B cell (primary cell): ENCODE results near the gene IL34. TPM values are rescaled to one million over a fixed set of nuclear protein-coding genes. Genes with fewer than 3 reads are reported as not detected.

Experiments used
- ATAC-seq: fragments of 200-7000 bp; cut with Tn5 transposase; one replicate; pipeline ENCODE4 v1.10.0; 2021; ENCODE audit warnings: low read depth, mild to moderate bottlenecking, moderate number of reproducible peaks, moderate library complexity
- CTCF ChIA-PET: fragments of 350-600 bp; sonication (Branson Sonifier 250); formaldehyde crosslinking; loops from one replicate; lab custom pipeline; 2021; ENCODE audit warnings: antibody characterized with exemption, inconsistent platforms; lab: Charles Lee
- POLR2A ChIA-PET: fragments of 350-600 bp; sonication (Branson Sonifier 250); formaldehyde crosslinking; loops from one replicate; lab custom pipeline; 2021; ENCODE audit warnings: antibody characterized with exemption; lab: Charles Lee
- DNase-seq: peaks from one replicate; pipeline ENCODE4 v3.0.0; 2013
- H2AFZ ChIP-seq: 2 replicates; pipeline ENCODE4 v1.6.1; 2012; ENCODE audit warnings: mild to moderate bottlenecking, low read depth, low read length; ENCODE audit not compliant: insufficient read depth, poor library complexity, severe bottlenecking
- H3K27ac ChIP-seq, 2 donors: 1 replicate in 1 of 2; 2 replicates in 1 of 2; pipeline ENCODE4 v1.5.1; 2012 to 2013; ENCODE audit warnings: low read length in 2 of 2, mild to moderate bottlenecking in 2 of 2, moderate library complexity in 1 of 2
- H3K27me3 ChIP-seq, 4 experiments: fragments of 200-600 bp in 1 of 4; sonication (generic) in 1 of 4; replicated peaks in 1 of 4; 1 replicate in 2 of 4; 2 replicates in 2 of 4; pipeline versions ENCODE4 v1.6.1 to v1.7.0; 2013 to 2016; ENCODE audit warnings: low read length in 3 of 4, mild to moderate bottlenecking in 2 of 4, mixed read lengths in 1 of 4, moderate library complexity in 1 of 4; ENCODE audit not compliant: insufficient read depth in 4 of 4, control insufficient read depth in 3 of 4; ENCODE audit errors: control extremely low read depth in 1 of 4
- H3K36me3 ChIP-seq, 2 experiments: replicated peaks in 1 of 2; 1 replicate in 1 of 2; 2 replicates in 1 of 2; pipeline versions ENCODE4 v1.6.1 to v1.7.1; 2013; ENCODE audit warnings: low read length in 1 of 2; ENCODE audit not compliant: insufficient read depth in 2 of 2, control insufficient read depth in 1 of 2; ENCODE audit errors: control extremely low read depth in 1 of 2, extremely low read depth in 1 of 2
- H3K4me1 ChIP-seq, 2 donors: fragments of 200-600 bp in 1 of 2; sonication (generic) in 1 of 2; 1 replicate in 1 of 2; 2 replicates in 1 of 2; pipeline versions ENCODE4 v1.5.1 to v1.6.1; 2013 to 2017; ENCODE audit warnings: low read length in 2 of 2; ENCODE audit not compliant: control insufficient read depth in 2 of 2, insufficient read depth in 2 of 2
- H3K4me2 ChIP-seq: replicated peaks from 2 replicates; pipeline ENCODE3; 2012; ENCODE audit warnings: mild to moderate bottlenecking, low read depth, low read length; ENCODE audit not compliant: poor library complexity, severe bottlenecking
- H3K4me3 ChIP-seq, 5 experiments: fragments of 200-600 bp in 1 of 5; sonication (generic) in 1 of 5; 1 replicate in 3 of 5; 2 replicates in 2 of 5; pipeline versions ENCODE4 v1.5.1 to v1.7.0; 2011 to 2016; ENCODE audit warnings: low read length in 4 of 5, mild to moderate bottlenecking in 4 of 5, low read depth in 2 of 5, control low read depth in 1 of 5, moderate library complexity in 1 of 5; ENCODE audit not compliant: insufficient read depth in 1 of 5; ENCODE audit errors: control extremely low read depth in 1 of 5, extremely low read depth in 1 of 5
- H3K79me2 ChIP-seq: fragments of 200-600 bp; sonication (generic); one replicate; pipeline ENCODE4 v1.6.0; 2016; ENCODE audit warnings: low read length; ENCODE audit not compliant: control insufficient read depth, insufficient read depth
- H3K9ac ChIP-seq: fragments of 200-600 bp; sonication (generic); 2 replicates; pipeline ENCODE4 v1.6.1; 2017; ENCODE audit warnings: mild to moderate bottlenecking, low read length, moderate library complexity
- H3K9me3 ChIP-seq, 3 donors: one replicate each; pipeline versions ENCODE4 v1.6.1 to v1.7.1; 2013; ENCODE audit warnings: low read length in 2 of 3; ENCODE audit not compliant: control insufficient read depth in 2 of 3, insufficient read depth in 1 of 3; ENCODE audit errors: control extremely low read depth in 1 of 3
- H4K20me1 ChIP-seq: 2 replicates; pipeline ENCODE4 v1.6.0; 2012; ENCODE audit warnings: mild to moderate bottlenecking, low read length; ENCODE audit not compliant: insufficient read depth, control insufficient read depth, poor library complexity, severe bottlenecking
- H3K27ac Mint-ChIP-seq: one replicate; pipeline ENCODE4 v1.8.0; 2021; ENCODE audit warnings: mixed read lengths
- H3K27me3 Mint-ChIP-seq: one replicate; pipeline ENCODE4 v1.8.0; 2021; ENCODE audit warnings: mixed read lengths
- H3K4me1 Mint-ChIP-seq: one replicate; pipeline ENCODE4 v1.8.0; 2021; ENCODE audit warnings: mixed read lengths
- H3K4me3 Mint-ChIP-seq: one replicate; pipeline ENCODE4 v1.8.0; 2021; ENCODE audit warnings: mixed read lengths
- H3K9me3 Mint-ChIP-seq: one replicate; pipeline ENCODE4 v1.8.0; 2022; ENCODE audit warnings: mixed read lengths; ENCODE audit not compliant: insufficient read depth
- EZH2 ChIP-seq: IDR thresholded peaks from 2 replicates; pipeline ENCODE4 v1.6.1; 2012; ENCODE audit warnings: borderline replicate concordance, low read depth, mild to moderate bottlenecking, moderate library complexity, low read length; ENCODE audit not compliant: insufficient read depth, poor library complexity, severe bottlenecking
- WGBS: methylation state at CpG from one replicate; pipeline ENCODE4 v1.1.5; 2013; ENCODE audit warnings: missing lambda C conversion rate; ENCODE audit not compliant: insufficient coverage; 5-methylcytosine and 5-hydroxymethylcytosine counted together
- intact Hi-C: fragments of 100-400 bp; cut with micrococcal nuclease; formaldehyde crosslinking; loops from one replicate; pipeline ENCODE4 v1.10.0; 2022
- polyA plus RNA-seq: library from polyadenylated mRNA; depleted of rRNA; stranded (reverse); fragments of >200 nt; gene quantifications from 2 replicates; pipeline ENCODE4 v1.2.3, GENCODE V29; 2012
- total RNA-seq, 2 donors: library from RNA; stranded (reverse); fragments of 120-200 nt in 1 of 2; gene quantifications; 1 replicate in 1 of 2; 2 replicates in 1 of 2; pipeline versions ENCODE4 v1.2.3 to v1.2.4, GENCODE V29; 2013 to 2022
- TF ChIP-seq, protein P1 (sequence below): fragments of 200-600 bp; IDR thresholded peaks from one replicate; pipeline ENCODE4 v1.8.0; 2022; ENCODE audit warnings: antibody characterized with exemption, mild to moderate bottlenecking

The IL34 gene
- total and polyA plus RNA-seq, 2 donors (not counting 1 experiment from before 2014, with no cell fraction given) = 0.09 TPM; not detected in 1

DNA sequence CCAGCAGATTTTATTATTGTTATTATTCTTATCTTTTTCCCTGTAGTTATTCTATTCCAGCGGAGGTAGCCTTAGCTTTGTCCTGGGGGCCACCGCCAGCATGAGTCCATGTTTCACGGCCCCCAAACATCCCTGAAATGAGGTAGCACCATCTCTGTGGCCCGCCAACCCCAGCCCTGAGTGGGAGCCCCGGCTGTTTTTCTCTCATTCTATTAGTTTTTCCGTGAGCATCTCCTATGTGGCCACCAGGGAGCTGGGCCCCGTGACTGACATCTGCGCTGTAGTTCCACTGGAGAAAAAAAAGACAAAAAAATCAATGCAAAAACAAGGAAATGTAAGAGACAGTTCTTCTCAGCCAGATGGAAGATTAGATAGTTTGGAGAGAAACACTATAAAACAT, 43.5 kb upstream of the IL34 start:
- no peak for TF ChIP-seq EZH2
- TF ChIP-seq, protein P1, sequence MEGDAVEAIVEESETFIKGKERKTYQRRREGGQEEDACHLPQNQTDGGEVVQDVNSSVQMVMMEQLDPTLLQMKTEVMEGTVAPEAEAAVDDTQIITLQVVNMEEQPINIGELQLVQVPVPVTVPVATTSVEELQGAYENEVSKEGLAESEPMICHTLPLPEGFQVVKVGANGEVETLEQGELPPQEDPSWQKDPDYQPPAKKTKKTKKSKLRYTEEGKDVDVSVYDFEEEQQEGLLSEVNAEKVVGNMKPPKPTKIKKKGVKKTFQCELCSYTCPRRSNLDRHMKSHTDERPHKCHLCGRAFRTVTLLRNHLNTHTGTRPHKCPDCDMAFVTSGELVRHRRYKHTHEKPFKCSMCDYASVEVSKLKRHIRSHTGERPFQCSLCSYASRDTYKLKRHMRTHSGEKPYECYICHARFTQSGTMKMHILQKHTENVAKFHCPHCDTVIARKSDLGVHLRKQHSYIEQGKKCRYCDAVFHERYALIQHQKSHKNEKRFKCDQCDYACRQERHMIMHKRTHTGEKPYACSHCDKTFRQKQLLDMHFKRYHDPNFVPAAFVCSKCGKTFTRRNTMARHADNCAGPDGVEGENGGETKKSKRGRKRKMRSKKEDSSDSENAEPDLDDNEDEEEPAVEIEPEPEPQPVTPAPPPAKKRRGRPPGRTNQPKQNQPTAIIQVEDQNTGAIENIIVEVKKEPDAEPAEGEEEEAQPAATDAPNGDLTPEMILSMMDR = no peak
- POLR2A ChIA-PET = no interaction called here
- H3K27me3 ChIP-seq = peaks cover 0 to 3% (median 0%) of the 10 kb centered on the region in 4 experiments
- H3K27ac ChIP-seq = no peak overlapping the region
- no peak overlapping the region for H3K4me3 ChIP-seq
- ATAC-seq (no peak), DNase-seq (no peak)
- no peaks in the 10 kb centered on the region for H3K9me3 ChIP-seq
- Mint-ChIP-seq H3K27ac (no peak overlapping the region), H3K27me3 (peaks cover 13% of the 10 kb centered on the region), H3K4me3 (no peak overlapping the region), H3K4me1 (no peaks in the 10 kb centered on the region), H3K9me3 (no peaks in the 10 kb centered on the region)
- no peaks in the 10 kb centered on the region for H4K20me1 ChIP-seq
- no peak overlapping the region for H3K9ac ChIP-seq
- no peak overlapping the region for H3K4me2 ChIP-seq
- intact Hi-C loops = no loop called here
- H2AFZ ChIP-seq = no peak overlapping the region
- H3K4me1 ChIP-seq = no peaks in the 10 kb centered on the region
- H3K79me2 ChIP-seq = no peaks in the 10 kb centered on the region
- CTCF ChIA-PET = interaction anchor here (0.9 kb wide), 1 partner anchor 168 kb away, joined by 3 read pairs; no protein-coding TSS in a partner anchor
- 92% methylated on average over 5 of the region's 8 CpGs for WGBS
- H3K36me3 ChIP-seq = no peaks in the 10 kb centered on the region

DNA sequence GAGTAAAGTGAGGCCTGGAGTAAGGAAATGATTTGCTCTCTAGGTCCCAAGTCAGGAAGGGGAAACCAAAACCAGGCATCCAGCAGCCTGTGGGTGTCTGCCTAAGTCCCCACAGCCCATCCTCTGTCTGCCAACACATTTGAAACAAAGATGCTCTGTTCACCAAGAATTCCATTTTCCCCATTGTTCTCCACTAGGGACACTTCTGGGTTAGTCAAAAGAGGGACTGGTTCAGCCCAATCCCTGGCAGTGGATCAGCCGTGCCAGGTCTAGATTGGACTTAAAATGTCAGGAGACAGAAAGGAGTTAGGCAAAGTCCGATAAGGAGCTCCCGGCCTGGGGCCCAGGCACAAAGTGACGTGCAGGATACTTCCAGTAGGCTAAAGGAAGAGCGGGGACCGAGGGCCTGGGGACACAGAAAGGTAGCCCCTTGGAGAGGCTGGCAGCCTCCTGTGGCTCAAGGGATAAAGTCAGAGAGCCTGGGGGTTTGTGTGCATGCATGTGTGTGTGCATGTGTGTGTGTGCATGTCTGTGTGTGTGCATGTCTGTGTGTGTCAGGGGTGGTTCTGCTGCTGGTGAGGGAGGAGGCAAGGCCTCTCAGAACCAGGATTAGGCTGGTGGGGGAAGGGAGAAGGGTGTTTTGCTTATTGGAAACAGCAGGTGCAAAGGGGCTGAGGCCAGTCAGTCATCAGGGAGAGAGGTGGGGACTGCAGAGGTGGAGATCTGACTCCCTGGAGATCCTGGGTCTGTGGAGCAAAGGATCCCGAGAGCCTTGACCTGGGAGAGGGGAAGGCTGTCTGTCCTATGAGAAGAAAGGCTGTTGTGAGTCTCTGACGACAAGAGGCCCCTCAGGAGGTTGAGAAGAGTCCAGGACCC, 41.7 kb upstream of the IL34 start:
- intact Hi-C loops = no loop called here
- no peaks in the 10 kb centered on the region for H3K4me1 Mint-ChIP-seq
- TF ChIP-seq, protein P1 = no peak
- TF ChIP-seq EZH2 = no peak
- CTCF ChIA-PET = no interaction called here
- no peaks in the 10 kb centered on the region for H4K20me1 ChIP-seq
- no peak overlapping the region for H3K4me2 ChIP-seq
- 97% methylated on average over 7 of the region's 8 CpGs for WGBS
- H3K4me3 ChIP-seq = no peak overlapping the region
- H3K27me3 Mint-ChIP-seq = peaks cover 13% of the 10 kb centered on the region
- H3K27ac Mint-ChIP-seq = no peak overlapping the region
- H3K9me3 ChIP-seq = no peaks in the 10 kb centered on the region
- no peaks in the 10 kb centered on the region for H3K4me1 ChIP-seq
- no peaks in the 10 kb centered on the region for H3K79me2 ChIP-seq
- H3K4me3 Mint-ChIP-seq = no peak overlapping the region
- H3K36me3 ChIP-seq = no peaks in the 10 kb centered on the region
- POLR2A ChIA-PET = no interaction called here
- H3K9me3 Mint-ChIP-seq = no peaks in the 10 kb centered on the region
- no peak for DNase-seq
- no peak overlapping the region for H3K9ac ChIP-seq
- no peak overlapping the region for H2AFZ ChIP-seq
- no peak overlapping the region for H3K27ac ChIP-seq
- H3K27me3 ChIP-seq = peaks cover 0 to 3% (median 0%) of the 10 kb centered on the region in 4 experiments
- ATAC-seq = no peak
